Left lung (tissue), 10 donors: Measurements from ENCODE around the gene DPYD. TPM values are rescaled to one million over a fixed set of nuclear protein-coding genes. Genes with fewer than 3 reads are reported as not detected.
A peak's percentile ranks its signal among the peaks of the same experiment; 100 is the strongest.

Experiments
- ATAC-seq: fragments of 200-7000 bp; cut with Tn5 transposase; one replicate; pipeline ENCODE4 v1.9.1; 2020; ENCODE audit warnings: moderate library complexity
- DNase-seq, 4 donors: peaks; one replicate each; pipeline ENCODE4 v3.0.0-alpha.2; 2013 to 2020
- H3K27ac ChIP-seq, 2 donors: fragments of 200-600 bp; sonication (generic) in 1 of 2; one replicate each; pipeline versions ENCODE4 v1.5.0 to v1.8.0; 2020 to 2021
- H3K27me3 ChIP-seq, 2 donors: fragments of 200-600 bp; sonication (generic) in 1 of 2; one replicate each; pipeline versions ENCODE4 v1.5.0 to v1.8.0; 2020 to 2021
- H3K36me3 ChIP-seq, 2 donors: fragments of 200-600 bp; sonication (generic) in 1 of 2; one replicate each; pipeline versions ENCODE4 v1.5.0 to v1.8.0; 2020 to 2021
- H3K4me1 ChIP-seq, 2 donors: fragments of 200-600 bp; one replicate each; pipeline ENCODE4 v1.8.0; 2021
- H3K4me3 ChIP-seq, 2 donors: fragments of 200-600 bp; sonication (generic) in 1 of 2; one replicate each; pipeline versions ENCODE4 v1.5.0 to v1.8.0; 2020 to 2021; ENCODE audit warnings: mild to moderate bottlenecking in 1 of 2
- H3K9me3 ChIP-seq, 2 donors: fragments of 200-600 bp; sonication (generic) in 1 of 2; one replicate each; pipeline versions ENCODE4 v1.5.0 to v1.8.0; 2020 to 2021
- intact Hi-C, 2 donors: fragments of 100-400 bp; cut with DNase I; formaldehyde crosslinking; loops; one replicate each; pipeline versions ENCODE4 v1.11.2 to v1.14.2; 2022
- polyA plus RNA-seq, 6 donors: library from polyadenylated mRNA; unstranded; fragments of 120-200 nt; gene quantifications; one replicate each; pipeline ENCODE4 v1.2.1, GENCODE V29; 2013; ENCODE audit not compliant: insufficient read length in 6 of 6
- total RNA-seq, 2 donors: library from RNA; stranded (reverse); fragmentation: NEBNext Ultra II Directional; extraction: Animal tissue kit (Norgen Biotek cat#: 25700); gene quantifications; one replicate each; pipeline ENCODE4 v1.2.1, GENCODE V29; 2021
- TF ChIP-seq, protein P1 (sequence below), 2 donors: fragments of 200-600 bp; sonication (generic) in 1 of 2; IDR thresholded peaks; one replicate each; pipeline versions ENCODE4 v1.5.0 to v1.8.0; 2021; ENCODE audit warnings: antibody characterized with exemption in 2 of 2
- donor health status: DM: no; HTN: yes; CAD: no.
- donor health status: DM: no; HTN: no; CAD: no.

The DPYD gene
- total and polyA plus RNA-seq, 8 donors = 21.4 to 106 (median 26.1) TPM

DNA sequence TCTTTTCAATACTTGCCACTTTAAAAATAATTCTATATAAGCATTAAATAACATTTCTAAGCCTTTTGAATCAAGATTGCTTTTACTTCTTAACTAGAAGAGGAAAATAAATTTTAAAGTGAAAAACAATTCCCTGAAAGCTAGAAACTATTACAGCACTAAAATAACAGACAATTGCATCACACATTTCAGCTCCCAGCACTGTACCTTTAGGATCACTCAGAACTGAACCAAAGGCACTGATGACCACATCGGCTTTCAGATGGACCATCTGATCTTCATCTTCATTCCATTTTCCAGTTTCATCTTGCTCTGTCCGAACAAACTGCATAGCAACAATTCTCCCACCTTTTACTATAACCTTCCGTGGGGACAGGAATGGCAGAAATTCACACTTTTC lies 347.3 kb downstream of the DPYD start:
- H3K4me1 ChIP-seq = no peaks in the 10 kb centered on the region
- TF ChIP-seq, protein P1, sequence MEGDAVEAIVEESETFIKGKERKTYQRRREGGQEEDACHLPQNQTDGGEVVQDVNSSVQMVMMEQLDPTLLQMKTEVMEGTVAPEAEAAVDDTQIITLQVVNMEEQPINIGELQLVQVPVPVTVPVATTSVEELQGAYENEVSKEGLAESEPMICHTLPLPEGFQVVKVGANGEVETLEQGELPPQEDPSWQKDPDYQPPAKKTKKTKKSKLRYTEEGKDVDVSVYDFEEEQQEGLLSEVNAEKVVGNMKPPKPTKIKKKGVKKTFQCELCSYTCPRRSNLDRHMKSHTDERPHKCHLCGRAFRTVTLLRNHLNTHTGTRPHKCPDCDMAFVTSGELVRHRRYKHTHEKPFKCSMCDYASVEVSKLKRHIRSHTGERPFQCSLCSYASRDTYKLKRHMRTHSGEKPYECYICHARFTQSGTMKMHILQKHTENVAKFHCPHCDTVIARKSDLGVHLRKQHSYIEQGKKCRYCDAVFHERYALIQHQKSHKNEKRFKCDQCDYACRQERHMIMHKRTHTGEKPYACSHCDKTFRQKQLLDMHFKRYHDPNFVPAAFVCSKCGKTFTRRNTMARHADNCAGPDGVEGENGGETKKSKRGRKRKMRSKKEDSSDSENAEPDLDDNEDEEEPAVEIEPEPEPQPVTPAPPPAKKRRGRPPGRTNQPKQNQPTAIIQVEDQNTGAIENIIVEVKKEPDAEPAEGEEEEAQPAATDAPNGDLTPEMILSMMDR (IDR thresholded peaks at IDR 0.05) = no peak
- H3K4me3 ChIP-seq = no peak overlapping the region
- no peaks in the 10 kb centered on the region for H3K27me3 ChIP-seq
- no peak overlapping the region for H3K27ac ChIP-seq
- intact Hi-C loops = no loop called here
- H3K36me3 ChIP-seq = peaks cover 0 to 30% of the 10 kb centered on the region in 2 donors
- DNase-seq = no peak
- no peaks in the 10 kb centered on the region for H3K9me3 ChIP-seq
- no peak for ATAC-seq

DNA sequence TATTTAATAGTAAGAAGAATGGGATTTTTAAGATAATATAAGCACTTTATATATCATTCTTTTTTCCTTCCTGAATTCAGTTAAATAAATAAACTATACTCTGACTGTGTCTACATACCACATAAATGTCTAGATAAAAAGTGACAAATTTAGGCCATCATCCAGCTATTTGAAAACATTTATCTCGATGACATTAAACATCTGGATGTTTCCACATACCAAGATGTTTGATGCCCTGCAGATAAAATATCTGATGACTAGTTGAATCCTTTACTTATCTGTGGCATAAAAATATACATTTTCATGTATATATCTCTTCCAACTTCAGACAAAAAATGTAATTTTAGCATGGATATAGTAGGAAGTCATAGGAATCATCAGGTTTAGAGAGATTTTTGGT lies 348.3 kb downstream of the DPYD start:
- TF ChIP-seq, protein P1 (IDR thresholded peaks at IDR 0.05) = no peak
- no peak for DNase-seq
- intact Hi-C loops = no loop called here
- Histone ChIP-seq H3K9me3 (no peaks in the 10 kb centered on the region), H3K27ac (no peak overlapping the region), H3K4me1 (no peaks in the 10 kb centered on the region), H3K4me3 (no peak overlapping the region), H3K27me3 (no peaks in the 10 kb centered on the region), H3K36me3 (peaks cover 0 to 30% of the 10 kb centered on the region in 2 donors)
- no peak for ATAC-seq

DNA sequence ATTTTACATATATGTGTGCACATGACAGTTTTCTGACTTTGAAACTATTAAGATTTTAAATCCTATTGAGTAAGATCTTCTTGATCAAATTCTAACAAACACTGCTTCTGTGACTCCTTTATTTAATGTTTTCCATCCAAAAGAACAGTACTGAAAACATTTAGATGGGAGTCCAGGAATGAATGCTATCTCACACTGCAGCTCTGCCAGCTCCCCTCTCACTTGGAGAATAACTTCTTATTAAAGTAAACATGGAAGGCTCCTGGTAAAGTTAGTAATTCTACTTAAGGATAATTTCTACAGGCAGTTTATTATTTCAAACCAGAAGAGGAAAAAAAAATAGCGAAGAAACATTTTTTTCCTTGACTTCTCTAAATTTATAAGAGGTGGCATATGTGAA lies 349.1 kb downstream of the DPYD start:
- H3K4me3 ChIP-seq = no peak overlapping the region
- TF ChIP-seq, protein P1 (IDR thresholded peaks at IDR 0.05) = no peak
- intact Hi-C loops = no loop called here
- H3K36me3 ChIP-seq = peaks cover 0 to 30% of the 10 kb centered on the region in 2 donors
- H3K27me3 ChIP-seq = no peaks in the 10 kb centered on the region
- H3K27ac ChIP-seq = no peak overlapping the region
- H3K4me1 ChIP-seq = no peaks in the 10 kb centered on the region
- no peaks in the 10 kb centered on the region for H3K9me3 ChIP-seq
- DNase-seq = no peak
- ATAC-seq = peak; percentile 23

DNA sequence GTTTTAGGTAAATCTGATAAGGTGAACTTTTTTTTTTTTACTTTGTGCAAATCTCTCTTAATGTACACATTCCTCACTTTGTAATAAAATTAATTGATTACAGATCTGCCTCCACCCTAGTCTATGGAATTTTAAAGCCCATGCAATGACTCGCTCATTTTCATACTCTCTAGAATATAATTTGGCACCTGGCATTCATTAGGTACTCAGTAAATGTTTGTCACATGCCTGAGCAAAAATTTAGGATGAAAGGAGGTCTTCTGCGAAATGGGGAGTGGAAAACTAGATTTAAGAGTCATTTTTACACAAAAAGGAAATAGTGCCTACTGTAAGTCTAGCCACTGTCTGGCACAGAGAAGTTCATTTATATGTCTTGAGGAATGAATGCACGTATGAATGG lies 350.1 kb downstream of the DPYD start:
- ATAC-seq (no peak), DNase-seq (no peak)
- H3K4me1 ChIP-seq = no peaks in the 10 kb centered on the region
- no peaks in the 10 kb centered on the region for H3K9me3 ChIP-seq
- peaks cover 0 to 30% of the 10 kb centered on the region in 2 donors for H3K36me3 ChIP-seq
- intact Hi-C loops = no loop called here
- no peak overlapping the region for H3K4me3 ChIP-seq
- H3K27me3 ChIP-seq = no peaks in the 10 kb centered on the region
- TF ChIP-seq, protein P1 (IDR thresholded peaks at IDR 0.05) = no peak
- no peak overlapping the region for H3K27ac ChIP-seq

DNA sequence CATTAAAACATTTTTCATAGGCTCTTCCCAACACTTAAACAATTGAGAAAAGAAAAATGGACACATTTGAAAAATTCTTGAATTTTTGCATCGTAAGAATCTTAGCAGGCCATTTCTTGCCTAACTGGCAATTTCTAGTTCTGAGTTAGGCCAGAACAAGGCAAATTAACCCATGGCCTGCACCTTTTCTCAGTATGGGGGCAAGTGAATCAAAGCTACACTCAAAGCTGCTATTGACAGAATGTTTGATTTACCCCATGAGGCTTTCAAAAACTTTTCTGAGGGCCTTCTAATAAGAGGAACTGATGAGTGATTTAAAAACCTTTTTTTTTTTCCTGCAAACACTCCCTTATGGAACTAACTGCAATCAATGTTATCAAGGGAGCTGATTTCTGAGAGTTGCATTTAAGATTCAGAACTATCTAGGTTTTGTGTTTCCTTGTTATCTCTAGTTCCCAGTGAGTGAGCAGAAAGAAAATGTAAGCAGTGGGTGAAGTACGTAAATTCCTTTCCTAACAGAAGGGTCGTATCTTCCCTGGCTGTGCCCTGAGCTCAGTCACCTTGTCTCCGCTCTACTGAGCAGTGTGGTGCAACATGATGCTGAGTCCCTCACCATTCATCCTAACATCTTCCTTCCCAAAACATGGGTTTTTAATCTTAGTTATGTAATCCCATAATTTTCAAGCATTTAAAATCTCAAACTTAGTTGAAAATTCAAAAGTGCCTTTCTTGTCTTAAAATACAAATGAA lies 353.7 kb downstream of the DPYD start:
- DNase-seq (no peak), ATAC-seq (no peak)
- no peaks in the 10 kb centered on the region for H3K27me3 ChIP-seq
- intact Hi-C loops = no loop called here
- no peaks in the 10 kb centered on the region for H3K9me3 ChIP-seq
- H3K4me3 ChIP-seq = no peak overlapping the region
- no peak overlapping the region for H3K27ac ChIP-seq
- no peaks in the 10 kb centered on the region for H3K4me1 ChIP-seq
- TF ChIP-seq, protein P1 (IDR thresholded peaks at IDR 0.05) = no peak
- H3K36me3 ChIP-seq = peaks cover 0 to 17% of the 10 kb centered on the region in 2 donors
